AG09309 (cell line): ENCODE data around the gene HOXB3.
"Not testable (repeated sequence)": the region's sequence is repeated elsewhere in the genome, so short reads cannot be mapped to it uniquely, and the experiment has no call there.

Source experiments
- DNase-seq: peaks from one replicate; pipeline ENCODE4 v3.0.0-alpha.2; 2010; ENCODE audit warnings: low read depth
- H3K4me3 ChIP-seq: 2 replicates; pipeline ENCODE4 v1.5.1; 2011; ENCODE audit warnings: mild to moderate bottlenecking, low read depth, low read length, moderate library complexity; ENCODE audit not compliant: control insufficient read depth
- CTCF ChIP-seq: IDR thresholded peaks from 2 replicates; pipeline ENCODE4 v1.5.1; 2011; ENCODE audit warnings: mild to moderate bottlenecking, low read depth, low read length, inconsistent platforms; ENCODE audit not compliant: insufficient read depth, control insufficient read depth; ENCODE audit errors: missing control alignments

HOXB3 gene

DNA sequence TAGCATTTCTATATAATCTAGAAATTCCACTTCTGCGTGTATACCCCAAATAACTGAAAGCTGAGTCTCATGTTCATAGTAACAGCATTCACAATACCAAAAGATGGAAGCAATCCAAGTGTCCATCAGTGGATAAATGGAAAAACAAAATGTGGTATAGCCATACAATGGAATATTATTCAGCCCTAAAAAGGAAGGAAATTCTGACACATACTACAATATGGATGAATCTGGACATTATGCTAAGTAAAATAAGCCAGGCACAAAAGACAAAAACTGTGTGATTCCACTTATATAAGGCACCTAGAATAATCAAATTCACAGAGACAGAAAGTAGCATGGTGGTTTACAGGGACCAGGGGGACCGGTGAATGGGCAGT is 79.7 kb downstream of the HOXB3 start:
- DNase-seq = no peak
- TF ChIP-seq CTCF = no peak
- no peak overlapping the region for H3K4me3 ChIP-seq

GRCh38 chr17:48509708-48510107 is 80.3 kb downstream of the HOXB3 start:
- DNase-seq, H3K4me3 ChIP-seq: not testable (repeated sequence)

DNA sequence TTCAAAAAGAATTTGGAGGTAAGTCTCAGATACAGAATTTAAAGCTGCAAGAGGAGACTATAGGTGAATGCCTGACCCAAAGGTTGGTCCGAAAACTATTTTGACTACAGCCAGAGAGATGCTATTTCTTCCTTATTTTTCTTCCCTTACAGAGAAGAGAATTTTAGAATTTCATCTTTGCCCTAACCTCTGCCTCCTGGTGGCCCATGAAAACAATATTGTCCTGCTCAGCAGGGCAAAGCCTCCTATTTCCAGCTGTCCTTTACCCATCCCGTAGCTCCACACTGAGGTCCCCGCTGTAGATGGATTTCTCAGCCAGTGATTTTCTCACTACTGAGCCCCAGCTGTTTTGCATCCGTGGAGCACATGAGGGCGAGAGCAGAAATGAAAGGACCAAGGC is 83.8 kb downstream of the HOXB3 start:
- DNase-seq = no peak
- H3K4me3 ChIP-seq = no peak overlapping the region
- TF ChIP-seq CTCF = no peak

GRCh38 chr17:48505788-48506187 is 84.3 kb downstream of the HOXB3 start:
- H3K4me3 ChIP-seq = no peak overlapping the region
- no peak for TF ChIP-seq CTCF
- peak; percentile 55 for DNase-seq

DNA sequence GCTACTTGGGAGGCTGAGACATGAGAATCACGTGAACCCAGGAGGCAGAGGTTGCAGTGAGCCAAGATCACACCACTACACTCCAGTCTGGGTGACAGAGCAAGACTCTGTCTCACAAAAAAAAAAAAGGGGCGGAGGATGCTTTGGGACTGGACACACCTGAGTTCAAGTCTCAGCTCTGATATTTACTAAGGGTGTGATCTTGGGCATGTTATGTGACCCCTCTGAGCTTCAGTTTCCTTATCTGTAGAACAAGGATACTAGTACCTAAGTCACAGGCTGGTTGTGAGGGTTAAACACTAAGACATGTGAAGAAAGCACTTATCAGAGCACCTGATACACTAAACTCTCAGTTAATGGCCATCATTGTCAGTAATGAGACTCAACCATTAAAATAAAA is 85.1 kb downstream of the HOXB3 start:
- H3K4me3 ChIP-seq = no peak overlapping the region
- DNase-seq = no peak
- TF ChIP-seq CTCF = no peak

DNA sequence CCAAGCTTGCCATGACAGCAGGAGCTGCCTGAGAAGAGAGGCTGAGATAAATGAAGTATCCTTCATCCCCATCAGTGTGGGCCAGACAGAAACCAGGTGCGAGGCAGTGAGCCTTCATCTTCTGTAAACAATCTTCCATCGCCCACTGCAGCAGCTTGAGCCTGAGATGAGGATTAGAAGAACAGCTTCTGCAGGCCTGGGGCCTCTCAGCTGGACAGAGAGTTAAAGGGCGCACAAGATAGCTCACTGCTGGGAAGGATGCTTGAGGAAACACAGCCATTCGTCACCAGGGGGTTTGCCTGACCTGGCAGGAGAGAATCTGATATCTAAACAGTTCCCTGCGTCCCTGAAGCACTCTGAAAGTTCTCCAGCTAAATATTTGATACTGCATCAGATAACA is 86.3 kb downstream of the HOXB3 start:
- no peak for TF ChIP-seq CTCF
- no peak overlapping the region for H3K4me3 ChIP-seq
- no peak for DNase-seq

DNA sequence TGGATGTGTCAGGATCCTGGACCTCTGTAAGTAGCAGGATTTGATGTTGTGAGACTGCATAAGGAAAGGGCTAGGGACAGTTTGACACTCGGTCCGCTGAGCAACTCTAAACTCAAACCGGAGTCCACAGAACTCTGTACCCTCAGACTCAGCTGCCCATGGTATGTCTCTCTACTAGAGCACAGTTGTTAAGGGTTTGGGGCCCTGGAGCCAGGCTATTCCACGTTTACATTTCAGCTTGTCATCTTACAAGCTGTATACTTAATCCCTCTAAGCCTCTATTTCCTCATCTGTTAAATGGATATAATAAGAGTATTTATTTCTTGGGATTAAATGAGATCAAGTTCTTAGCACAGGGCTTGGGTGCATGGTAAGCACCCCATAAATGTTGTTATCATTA is 87.1 kb downstream of the HOXB3 start:
- H3K4me3 ChIP-seq = no peak overlapping the region
- no peak for DNase-seq
- TF ChIP-seq CTCF = no peak
